Esophagus squamous epithelium (tissue), 4 donors: ENCODE results near the gene SLC9A9.

Experiments
- POLR2A ChIP-seq, 4 donors: fragments of 450-650 bp; IDR thresholded peaks; one replicate each; pipeline ENCODE4 v1.6.1; 2017; ENCODE audit warnings: antibody characterized with exemption in 4 of 4, mild to moderate bottlenecking in 4 of 4, moderate library complexity in 3 of 4
- TF ChIP-seq, protein P1 (sequence below), 6 experiments: fragments of 450-650 bp in 4 of 6; fragments of 200-600 bp in 2 of 6; sonication (generic) in 2 of 6; IDR thresholded peaks; one replicate each; pipeline ENCODE4 v1.5.1; 2016 to 2019; ENCODE audit warnings: antibody characterized with exemption in 6 of 6, mild to moderate bottlenecking in 4 of 6, moderate library complexity in 4 of 6

DNA sequence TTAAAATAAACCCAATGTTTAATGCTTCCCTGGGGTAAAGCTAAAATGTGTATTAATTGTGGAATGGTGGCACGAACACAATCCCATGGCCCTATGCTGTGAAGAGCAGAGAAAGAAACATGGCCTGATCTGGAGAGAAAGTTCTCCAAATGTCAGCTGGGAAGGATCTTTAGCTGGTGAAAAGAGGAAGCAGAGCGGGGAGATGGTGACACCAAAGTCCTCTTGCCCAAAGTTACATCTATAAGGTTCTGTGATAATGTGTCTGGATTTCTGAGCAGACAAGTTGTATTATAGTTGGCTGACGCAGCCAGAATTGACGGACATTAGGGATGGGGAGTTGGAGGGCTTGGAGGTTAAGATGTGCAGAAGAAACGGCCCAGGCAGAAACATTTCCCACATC, 532.5 kb downstream of the SLC9A9 start:
- TF ChIP-seq, protein P1, sequence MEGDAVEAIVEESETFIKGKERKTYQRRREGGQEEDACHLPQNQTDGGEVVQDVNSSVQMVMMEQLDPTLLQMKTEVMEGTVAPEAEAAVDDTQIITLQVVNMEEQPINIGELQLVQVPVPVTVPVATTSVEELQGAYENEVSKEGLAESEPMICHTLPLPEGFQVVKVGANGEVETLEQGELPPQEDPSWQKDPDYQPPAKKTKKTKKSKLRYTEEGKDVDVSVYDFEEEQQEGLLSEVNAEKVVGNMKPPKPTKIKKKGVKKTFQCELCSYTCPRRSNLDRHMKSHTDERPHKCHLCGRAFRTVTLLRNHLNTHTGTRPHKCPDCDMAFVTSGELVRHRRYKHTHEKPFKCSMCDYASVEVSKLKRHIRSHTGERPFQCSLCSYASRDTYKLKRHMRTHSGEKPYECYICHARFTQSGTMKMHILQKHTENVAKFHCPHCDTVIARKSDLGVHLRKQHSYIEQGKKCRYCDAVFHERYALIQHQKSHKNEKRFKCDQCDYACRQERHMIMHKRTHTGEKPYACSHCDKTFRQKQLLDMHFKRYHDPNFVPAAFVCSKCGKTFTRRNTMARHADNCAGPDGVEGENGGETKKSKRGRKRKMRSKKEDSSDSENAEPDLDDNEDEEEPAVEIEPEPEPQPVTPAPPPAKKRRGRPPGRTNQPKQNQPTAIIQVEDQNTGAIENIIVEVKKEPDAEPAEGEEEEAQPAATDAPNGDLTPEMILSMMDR (IDR thresholded peaks at IDR 0.05) = no peak
- no peak for TF ChIP-seq POLR2A (IDR thresholded peaks at IDR 0.05)
